ENCODE data around the gene RAB14. TPM values are rescaled to one million over a fixed set of nuclear protein-coding genes. Genes with fewer than 3 reads are reported as not detected.

RAB14 gene
- total and polyA plus RNA-seq, 2 experiments from 2014 or later: 58.7 to 61.9 TPM

DNA sequence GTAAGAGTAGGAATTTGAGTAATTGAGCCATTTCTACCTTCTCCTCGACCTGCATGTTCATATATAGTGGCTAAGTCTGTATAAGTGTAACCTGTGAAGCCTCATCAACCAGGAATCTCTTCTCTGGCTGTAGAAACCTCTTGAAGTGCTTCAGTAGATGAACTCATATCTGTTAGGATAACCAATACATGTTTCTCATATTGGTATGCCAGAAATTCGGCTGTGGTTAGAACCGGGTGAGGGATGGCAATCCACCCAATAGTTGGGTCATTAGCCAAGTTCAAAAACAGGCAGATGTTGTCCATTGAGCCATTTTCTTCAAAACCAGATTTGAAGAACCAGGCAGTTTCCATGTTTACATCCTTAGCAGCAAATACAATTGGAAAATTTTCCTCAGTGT is 37.4 kb upstream of the RAB14 start:
- H3K9me2 ChIP-seq (replicated peaks; ENCODE audit: insufficient read depth): no peaks in the 10 kb centered on the region
- no peaks in the 10 kb centered on the region for H3K27me3 ChIP-seq
- H3K4me3 ChIP-seq: no peak overlapping the region
- 97% methylated on average over 3 of the region's 3 CpGs for WGBS (ENCODE audit: low lambda C conversion rate, missing lambda C conversion rate)
- H3K27ac ChIP-seq: no peak overlapping the region
- H3K79me2 ChIP-seq: no peaks in the 10 kb centered on the region
- peaks cover 5% of the 10 kb centered on the region for H3K4me1 ChIP-seq (ENCODE audit: insufficient read depth)
- no peaks in the 10 kb centered on the region for H3K9me3 ChIP-seq (ENCODE audit: low read depth)
- no peak for TF ChIP-seq EZH2phosphoT487 (IDR thresholded peaks at IDR 0.05; ENCODE audit: low read depth, severe bottlenecking, unreplicated experiment)
- TF ChIP-seq, protein P1, sequence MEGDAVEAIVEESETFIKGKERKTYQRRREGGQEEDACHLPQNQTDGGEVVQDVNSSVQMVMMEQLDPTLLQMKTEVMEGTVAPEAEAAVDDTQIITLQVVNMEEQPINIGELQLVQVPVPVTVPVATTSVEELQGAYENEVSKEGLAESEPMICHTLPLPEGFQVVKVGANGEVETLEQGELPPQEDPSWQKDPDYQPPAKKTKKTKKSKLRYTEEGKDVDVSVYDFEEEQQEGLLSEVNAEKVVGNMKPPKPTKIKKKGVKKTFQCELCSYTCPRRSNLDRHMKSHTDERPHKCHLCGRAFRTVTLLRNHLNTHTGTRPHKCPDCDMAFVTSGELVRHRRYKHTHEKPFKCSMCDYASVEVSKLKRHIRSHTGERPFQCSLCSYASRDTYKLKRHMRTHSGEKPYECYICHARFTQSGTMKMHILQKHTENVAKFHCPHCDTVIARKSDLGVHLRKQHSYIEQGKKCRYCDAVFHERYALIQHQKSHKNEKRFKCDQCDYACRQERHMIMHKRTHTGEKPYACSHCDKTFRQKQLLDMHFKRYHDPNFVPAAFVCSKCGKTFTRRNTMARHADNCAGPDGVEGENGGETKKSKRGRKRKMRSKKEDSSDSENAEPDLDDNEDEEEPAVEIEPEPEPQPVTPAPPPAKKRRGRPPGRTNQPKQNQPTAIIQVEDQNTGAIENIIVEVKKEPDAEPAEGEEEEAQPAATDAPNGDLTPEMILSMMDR (IDR thresholded peaks at IDR 0.05; ENCODE audit: poor library complexity): no peak
- TF ChIP-seq EZH2 (IDR thresholded peaks at IDR 0.05; ENCODE audit: borderline replicate concordance): no peak
- no peaks in the 10 kb centered on the region for H4K20me1 ChIP-seq (ENCODE audit: insufficient read depth, poor library complexity, severe bottlenecking)
- H3K36me3 ChIP-seq (replicated peaks; ENCODE audit: insufficient read depth, low read depth): no peaks in the 10 kb centered on the region
- H3K4me2 ChIP-seq: no peak overlapping the region
- DNase-seq (ENCODE audit: low spot score): no peak
- no peak overlapping the region for H2AFZ ChIP-seq

DNA sequence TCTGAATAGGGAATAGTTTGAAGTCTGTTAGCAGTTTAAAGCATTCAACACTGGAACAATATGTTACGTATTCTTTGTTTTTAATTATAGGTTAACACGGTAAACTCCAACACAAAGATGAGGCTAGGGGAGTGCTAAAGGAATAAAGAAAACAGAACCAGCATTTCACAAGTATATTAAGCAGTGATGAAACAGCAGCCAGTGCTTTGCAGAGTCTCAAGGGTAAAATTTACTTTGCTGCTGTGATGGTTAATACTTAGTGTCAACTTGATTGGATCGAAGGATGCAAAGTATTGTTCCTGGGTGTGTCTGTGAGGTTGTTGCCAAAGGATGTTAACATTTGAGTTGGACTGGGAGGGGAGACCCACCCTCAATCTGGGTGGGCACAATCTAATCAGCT is 36.2 kb upstream of the RAB14 start:
- TF ChIP-seq EZH2phosphoT487 (IDR thresholded peaks at IDR 0.05; ENCODE audit: low read depth, severe bottlenecking, unreplicated experiment) (no peak), EZH2 (IDR thresholded peaks at IDR 0.05; ENCODE audit: borderline replicate concordance) (no peak)
- Histone ChIP-seq H3K27ac (no peak overlapping the region), H3K36me3 (replicated peaks; ENCODE audit: insufficient read depth, low read depth) (no peaks in the 10 kb centered on the region), H3K4me1 (ENCODE audit: insufficient read depth) (peaks cover 5% of the 10 kb centered on the region), H3K9me3 (ENCODE audit: low read depth) (no peaks in the 10 kb centered on the region), H3K4me3 (no peak overlapping the region), H3K9me2 (replicated peaks; ENCODE audit: insufficient read depth) (no peaks in the 10 kb centered on the region), H3K79me2 (no peaks in the 10 kb centered on the region), H3K4me2 (no peak overlapping the region), H4K20me1 (ENCODE audit: insufficient read depth, poor library complexity, severe bottlenecking) (no peaks in the 10 kb centered on the region), H2AFZ (no peak overlapping the region), H3K27me3 (no peaks in the 10 kb centered on the region)
- 85% methylated on average over 3 of the region's 3 CpGs for WGBS (ENCODE audit: low lambda C conversion rate, missing lambda C conversion rate)
- DNase-seq (ENCODE audit: low spot score): no peak

DNA sequence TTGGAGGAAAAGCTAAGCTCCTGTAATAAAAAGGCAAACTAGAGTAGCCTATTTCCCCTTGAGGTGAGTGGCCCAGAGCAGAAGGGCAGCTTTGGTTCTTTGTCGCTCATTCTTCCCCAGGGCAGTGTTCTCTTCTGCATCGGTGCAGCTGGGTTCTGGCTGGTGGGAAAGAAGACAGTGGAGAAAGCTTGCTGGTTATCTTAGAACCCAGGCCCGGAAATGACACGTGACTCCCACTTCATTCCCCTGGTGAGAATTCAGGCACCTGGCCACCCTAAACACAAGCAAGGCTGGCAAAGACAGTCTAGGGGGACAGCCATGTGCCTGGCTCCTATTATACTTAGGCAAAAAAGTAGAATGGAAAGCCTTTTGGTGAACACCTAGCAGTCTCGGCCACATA is 33.8 kb upstream of the RAB14 start:
- H3K9me2 ChIP-seq (replicated peaks; ENCODE audit: insufficient read depth): no peaks in the 10 kb centered on the region
- 94% methylated on average over 5 of the region's 5 CpGs for WGBS (ENCODE audit: low lambda C conversion rate, missing lambda C conversion rate)
- H3K36me3 ChIP-seq (replicated peaks; ENCODE audit: insufficient read depth, low read depth): no peaks in the 10 kb centered on the region
- H4K20me1 ChIP-seq (ENCODE audit: insufficient read depth, poor library complexity, severe bottlenecking): no peaks in the 10 kb centered on the region
- no peak overlapping the region for H3K4me2 ChIP-seq
- no peak overlapping the region for H3K27ac ChIP-seq
- no peaks in the 10 kb centered on the region for H3K9me3 ChIP-seq (ENCODE audit: low read depth)
- H3K27me3 ChIP-seq: no peaks in the 10 kb centered on the region
- no peak for DNase-seq (ENCODE audit: low spot score)
- H3K4me1 ChIP-seq (ENCODE audit: insufficient read depth): no peaks in the 10 kb centered on the region
- TF ChIP-seq EZH2phosphoT487 (IDR thresholded peaks at IDR 0.05; ENCODE audit: low read depth, severe bottlenecking, unreplicated experiment) (no peak), EZH2 (IDR thresholded peaks at IDR 0.05; ENCODE audit: borderline replicate concordance) (no peak)
- TF ChIP-seq, protein P1 (IDR thresholded peaks at IDR 0.05; ENCODE audit: poor library complexity): no peak
- no peak overlapping the region for H2AFZ ChIP-seq
- no peak overlapping the region for H3K4me3 ChIP-seq
- H3K79me2 ChIP-seq: no peaks in the 10 kb centered on the region

DNA sequence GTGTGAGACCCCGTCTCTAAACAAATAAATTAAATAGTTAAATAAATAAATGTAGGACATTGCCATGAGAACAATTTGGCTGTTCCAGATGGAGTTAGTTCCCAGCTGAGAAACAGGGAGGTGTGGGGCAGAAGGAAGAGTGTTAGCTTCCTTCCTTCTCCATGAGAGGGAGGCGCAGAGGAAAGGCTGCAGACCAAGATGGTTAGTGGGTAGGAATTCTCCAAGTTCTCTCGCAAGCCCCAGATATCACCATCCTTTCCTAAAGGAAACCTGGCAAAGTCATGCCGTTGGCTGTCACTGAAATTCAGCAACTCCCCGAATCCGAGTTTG is 33.1 kb upstream of the RAB14 start:
- no peaks in the 10 kb centered on the region for H3K36me3 ChIP-seq (replicated peaks; ENCODE audit: insufficient read depth, low read depth)
- no peak for DNase-seq (ENCODE audit: low spot score)
- H3K9me2 ChIP-seq (replicated peaks; ENCODE audit: insufficient read depth): no peaks in the 10 kb centered on the region
- H3K27ac ChIP-seq: no peak overlapping the region
- no peak overlapping the region for H3K4me3 ChIP-seq
- no peaks in the 10 kb centered on the region for H3K9me3 ChIP-seq (ENCODE audit: low read depth)
- TF ChIP-seq, protein P1 (IDR thresholded peaks at IDR 0.05; ENCODE audit: poor library complexity): no peak
- no peak for TF ChIP-seq EZH2 (IDR thresholded peaks at IDR 0.05; ENCODE audit: borderline replicate concordance)
- no peak for TF ChIP-seq EZH2phosphoT487 (IDR thresholded peaks at IDR 0.05; ENCODE audit: low read depth, severe bottlenecking, unreplicated experiment)
- no peaks in the 10 kb centered on the region for H3K27me3 ChIP-seq
- H4K20me1 ChIP-seq (ENCODE audit: insufficient read depth, poor library complexity, severe bottlenecking): no peaks in the 10 kb centered on the region
- no peak overlapping the region for H3K4me2 ChIP-seq
- no peak overlapping the region for H2AFZ ChIP-seq
- no peaks in the 10 kb centered on the region for H3K4me1 ChIP-seq (ENCODE audit: insufficient read depth)
- 78% methylated on average over 6 of the region's 6 CpGs for WGBS (ENCODE audit: low lambda C conversion rate, missing lambda C conversion rate)
- no peaks in the 10 kb centered on the region for H3K79me2 ChIP-seq

All from hepatocyte (in vitro differentiated cells).